H9 (cell line): Measurements from ENCODE around the gene MAN1B1. TPM values are rescaled to one million over a fixed set of nuclear protein-coding genes. Genes with fewer than 3 reads are reported as not detected.

Experiments
- DNase-seq: peaks from one replicate; pipeline ENCODE4 v3.0.0-alpha.2; 2017
- H2AFZ ChIP-seq: one replicate; pipeline ENCODE4 v1.6.1; 2013; ENCODE audit warnings: mild to moderate bottlenecking, low read length, control low read depth, moderate library complexity
- H2AK5ac ChIP-seq: 2 replicates; pipeline ENCODE4 v1.6.1; 2013; ENCODE audit warnings: low read length, control low read depth, mixed read lengths; ENCODE audit not compliant: insufficient read length
- H2BK120ac ChIP-seq: one replicate; pipeline ENCODE4 v1.6.1; 2013; ENCODE audit warnings: low read depth, mild to moderate bottlenecking, low read length, control low read depth, inconsistent platforms; ENCODE audit not compliant: poor library complexity, severe bottlenecking
- H2BK12ac ChIP-seq: 2 replicates; pipeline ENCODE4 v1.6.1; 2013; ENCODE audit warnings: low read length, control low read depth, mixed read lengths, low read depth; ENCODE audit not compliant: insufficient read length
- H2BK15ac ChIP-seq: 2 replicates; pipeline ENCODE4 v1.6.1; 2013; ENCODE audit warnings: low read depth, low read length, control low read depth
- H2BK20ac ChIP-seq: one replicate; pipeline ENCODE4 v1.6.1; 2013; ENCODE audit warnings: low read depth, mild to moderate bottlenecking, low read length, control low read depth, inconsistent platforms; ENCODE audit not compliant: poor library complexity, severe bottlenecking
- H2BK5ac ChIP-seq: 2 replicates; pipeline ENCODE4 v1.6.1; 2013; ENCODE audit warnings: low read length, control low read depth, mixed read lengths; ENCODE audit not compliant: insufficient read length
- H3K14ac ChIP-seq: 2 replicates; pipeline ENCODE4 v1.6.1; 2013; ENCODE audit warnings: low read length, control low read depth; ENCODE audit not compliant: insufficient read depth
- H3K18ac ChIP-seq: 2 replicates; pipeline ENCODE4 v1.6.1; 2013; ENCODE audit warnings: low read depth, mild to moderate bottlenecking, mixed read lengths, low read length, control low read depth; ENCODE audit not compliant: insufficient read length
- H3K23ac ChIP-seq: 2 replicates; pipeline ENCODE4 v1.6.1; 2013; ENCODE audit warnings: low read length, control low read depth, mixed read lengths, low read depth; ENCODE audit not compliant: insufficient read length
- H3K23me2 ChIP-seq: 2 replicates; pipeline ENCODE4 v1.6.1; 2013; ENCODE audit warnings: low read depth, mild to moderate bottlenecking, mixed read lengths, low read length, control low read depth; ENCODE audit not compliant: insufficient read length, poor library complexity, severe bottlenecking
- H3K27ac ChIP-seq: 2 replicates; pipeline ENCODE4 v1.5.1; 2013; ENCODE audit warnings: low read length, control low read depth, mixed read lengths, low read depth; ENCODE audit not compliant: insufficient read length
- H3K27me3 ChIP-seq: 2 replicates; pipeline ENCODE4 v1.6.1; 2013; ENCODE audit warnings: low read length, control low read depth, inconsistent platforms; ENCODE audit not compliant: insufficient read depth
- H3K4ac ChIP-seq: 2 replicates; pipeline ENCODE4 v1.6.1; 2013; ENCODE audit warnings: low read depth, mild to moderate bottlenecking, control low read depth, inconsistent platforms, low read length, moderate library complexity
- H3K4me1 ChIP-seq: 2 replicates; pipeline ENCODE4 v1.6.1; 2013; ENCODE audit warnings: low read length, control low read depth, inconsistent platforms; ENCODE audit not compliant: insufficient read depth
- H3K4me2 ChIP-seq: 2 replicates; pipeline ENCODE4 v1.6.1; 2013; ENCODE audit warnings: low read length, control low read depth, mixed read lengths; ENCODE audit not compliant: insufficient read length, insufficient read depth
- H3K56ac ChIP-seq: 2 replicates; pipeline ENCODE4 v1.6.1; 2013; ENCODE audit warnings: low read depth, mild to moderate bottlenecking, mixed read lengths, low read length, control low read depth; ENCODE audit not compliant: insufficient read length
- H3K79me1 ChIP-seq: 2 replicates; pipeline ENCODE4 v1.6.1; 2013; ENCODE audit warnings: low read depth, mild to moderate bottlenecking, moderate library complexity, low read length, control low read depth, inconsistent platforms; ENCODE audit not compliant: insufficient read depth, poor library complexity, severe bottlenecking
- H3K79me2 ChIP-seq: 2 replicates; pipeline ENCODE4 v1.6.1; 2013; ENCODE audit warnings: low read length, control low read depth, inconsistent platforms; ENCODE audit not compliant: insufficient read depth
- H3K9ac ChIP-seq: 2 replicates; pipeline ENCODE4 v1.6.1; 2013; ENCODE audit warnings: low read length, control low read depth, mixed read lengths; ENCODE audit not compliant: insufficient read length; ENCODE audit errors: extremely low read depth
- H3K9me3 ChIP-seq: one replicate; pipeline ENCODE4 v1.6.1; 2013; ENCODE audit warnings: low read depth, low read length, inconsistent platforms; ENCODE audit not compliant: control insufficient read depth
- H3T11ph ChIP-seq: one replicate; pipeline ENCODE4 v1.6.1; 2013; ENCODE audit warnings: mild to moderate bottlenecking, low read length, control low read depth, inconsistent platforms
- H4K20me1 ChIP-seq: one replicate; pipeline ENCODE4 v1.6.1; 2013; ENCODE audit not compliant: control insufficient read depth, insufficient read length, insufficient read depth
- H4K5ac ChIP-seq: 2 replicates; pipeline ENCODE4 v1.6.1; 2013; ENCODE audit warnings: low read depth, mild to moderate bottlenecking, mixed read lengths, low read length, control low read depth; ENCODE audit not compliant: insufficient read length
- H4K8ac ChIP-seq: replicated peaks from 2 replicates; pipeline ENCODE4 v1.6.1; 2013; ENCODE audit warnings: low read length, control low read depth, mixed read lengths, low read depth; ENCODE audit not compliant: insufficient read length
- H4K91ac ChIP-seq: 2 replicates; pipeline ENCODE4 v1.6.1; 2013; ENCODE audit warnings: low read depth, mild to moderate bottlenecking, moderate library complexity, mixed read lengths, low read length, control low read depth; ENCODE audit not compliant: insufficient read length
- H3K27ac Mint-ChIP-seq, 3 experiments: 2 replicates in 2 of 3; 3 replicates in 1 of 3; pipeline ENCODE4 v1.8.0; 2020 to 2021; ENCODE audit warnings: mixed read lengths in 3 of 3, mild to moderate bottlenecking in 1 of 3, moderate library complexity in 1 of 3
- H3K27me3 Mint-ChIP-seq: 2 replicates; pipeline ENCODE4 v1.8.0; 2021; ENCODE audit warnings: low read depth, mild to moderate bottlenecking, moderate library complexity, mixed read lengths
- H3K36me3 Mint-ChIP-seq, 3 experiments: 2 replicates in 2 of 3; 3 replicates in 1 of 3; pipeline ENCODE4 v1.8.0; 2020 to 2021; ENCODE audit warnings: low read depth in 3 of 3, mixed read lengths in 3 of 3; ENCODE audit not compliant: insufficient read depth in 1 of 3
- H3K4me1 Mint-ChIP-seq, 2 experiments: 2 replicates each; pipeline ENCODE4 v1.8.0; 2020; ENCODE audit warnings: mixed read lengths in 2 of 2
- H3K4me3 Mint-ChIP-seq, 2 experiments: 2 replicates in 1 of 2; 3 replicates in 1 of 2; pipeline ENCODE4 v1.8.0; 2020 to 2021; ENCODE audit warnings: mild to moderate bottlenecking in 2 of 2, mixed read lengths in 2 of 2, moderate library complexity in 1 of 2
- H3K9me3 Mint-ChIP-seq, 2 experiments: 2 replicates in 1 of 2; 3 replicates in 1 of 2; pipeline ENCODE4 v1.8.0; 2020; ENCODE audit warnings: mild to moderate bottlenecking in 2 of 2, mixed read lengths in 2 of 2, moderate library complexity in 1 of 2
- CTCF ChIP-seq: fragments of 200-600 bp; sonication (generic); conservative IDR thresholded peaks from 3 replicates; pipeline ENCODE4 v1.8.0; 2021; ENCODE audit warnings: antibody characterized with exemption, mild to moderate bottlenecking
- WGBS: extraction: QIAGEN DNeasy Blood & Tissue Kit; methylation state at CpG from one replicate; pipeline ENCODE4 v1.1.7; 2013; ENCODE audit warnings: missing lambda C conversion rate, low lambda C conversion rate, mixed read lengths; ENCODE audit not compliant: insufficient read length; ENCODE audit errors: extremely low coverage; 5-methylcytosine and 5-hydroxymethylcytosine counted together
- total RNA-seq: library from RNA; stranded (reverse); gene quantifications from 2 replicates; pipeline ENCODE4 v1.2.1, GENCODE V29; 2021

The MAN1B1 gene
- total RNA-seq, 1 experiment from 2014 or later: 34.9 TPM

- Histone ChIP-seq H4K8ac (no peak overlapping the region), H2BK15ac (no peak overlapping the region), H2AK5ac (no peak overlapping the region), H2AFZ (no peak overlapping the region), H3K79me1 (no peaks in the 10 kb centered on the region), H2BK5ac (no peak overlapping the region), H3K4me2 (no peak overlapping the region), H3K4ac (no peak overlapping the region), H3K4me1 (peaks cover 7% of the 10 kb centered on the region; the same call in 1 of the 2 replicates), H3K56ac (no peak overlapping the region), H4K5ac (no peak overlapping the region), H3K14ac (no peak overlapping the region), H3K27ac (no peak overlapping the region), H3K9ac (no peak overlapping the region), H3K27me3 (peaks cover 7% of the 10 kb centered on the region; the same call in 1 of the 2 replicates), H4K91ac (no peak overlapping the region), H2BK12ac (no peak overlapping the region), H3K79me2 (no peaks in the 10 kb centered on the region), H2BK120ac (no peak overlapping the region), H3K23me2 (peaks cover 17% of the 10 kb centered on the region), H3K18ac (no peak overlapping the region), H2BK20ac (no peak overlapping the region), H3T11ph (no peak overlapping the region), H3K23ac (no peak overlapping the region), H4K20me1 (peaks cover 3% of the 10 kb centered on the region), H3K9me3 (no peaks in the 10 kb centered on the region)
- H3K4me3 Mint-ChIP-seq: peak overlapping the region in 1 of 2 experiments; percentile 6; a peak in 1 of 5 replicates
- H3K27ac Mint-ChIP-seq: peak overlapping the region in 2 of 3 experiments; percentile 25 to 97; a peak in 4 of 7 replicates
- DNase-seq: peak; percentile 62
- TF ChIP-seq CTCF: no peak
- WGBS: no CpG with 5 or more reads among the region's 12 CpGs
- H3K9me3 Mint-ChIP-seq: no peaks in the 10 kb centered on the region; a peak in 1 of 5 replicates
- H3K4me1 Mint-ChIP-seq: peaks cover 17 to 30% of the 10 kb centered on the region in 2 experiments
- no peaks in the 10 kb centered on the region for H3K36me3 Mint-ChIP-seq
- H3K27me3 Mint-ChIP-seq: peaks cover 45% of the 10 kb centered on the region
These were observed 11.5 kb upstream of the MAN1B1 start for GRCh38 chr9:137075275-137075775.
